Osteocyte (in vitro differentiated cells): Measurements from ENCODE around the gene PGAP3. TPM values are rescaled to one million over a fixed set of nuclear protein-coding genes. Genes with fewer than 3 reads are reported as not detected.

Experiments
- DNase-seq: peaks from one replicate; pipeline ENCODE4 v3.0.0; 2021; ENCODE audit warnings: mixed read lengths; ENCODE audit not compliant: unreplicated experiment; ENCODE audit errors: extremely low spot score
- H3K27ac Mint-ChIP-seq: one replicate; pipeline ENCODE4 v1.8.0; 2021; ENCODE audit warnings: mild to moderate bottlenecking, mixed read lengths; ENCODE audit not compliant: unreplicated experiment
- H3K27me3 Mint-ChIP-seq: one replicate; pipeline ENCODE4 v1.8.0; 2021; ENCODE audit warnings: mixed read lengths; ENCODE audit not compliant: unreplicated experiment
- H3K36me3 Mint-ChIP-seq: one replicate; pipeline ENCODE4 v1.8.0; 2021; ENCODE audit warnings: mixed read lengths; ENCODE audit not compliant: unreplicated experiment
- H3K4me1 Mint-ChIP-seq: one replicate; pipeline ENCODE4 v1.8.0; 2021; ENCODE audit warnings: mixed read lengths; ENCODE audit not compliant: unreplicated experiment
- H3K4me3 Mint-ChIP-seq: one replicate; pipeline ENCODE4 v1.8.0; 2021; ENCODE audit warnings: mild to moderate bottlenecking, moderate library complexity, mixed read lengths; ENCODE audit not compliant: unreplicated experiment
- H3K9me3 Mint-ChIP-seq: one replicate; pipeline ENCODE4 v1.8.0; 2021; ENCODE audit warnings: mixed read lengths; ENCODE audit not compliant: unreplicated experiment
- CTCF ChIP-seq: fragments of 200-600 bp; sonication (generic); IDR thresholded peaks from 2 replicates; pipeline ENCODE4 v1.5.0; 2021; ENCODE audit warnings: antibody characterized with exemption, mild to moderate bottlenecking, moderate library complexity
- total RNA-seq: library from RNA; stranded (reverse); gene quantifications from 2 replicates; pipeline ENCODE4 v1.2.1, GENCODE V29; 2021

The PGAP3 gene
- total RNA-seq, 1 donor from 2014 or later = 33.8 TPM

GRCh38 chr17:39675390-39676082 lies 12.3 kb downstream of the PGAP3 start:
- no peaks in the 10 kb centered on the region for H3K9me3 Mint-ChIP-seq
- no peak for TF ChIP-seq CTCF
- H3K4me3 Mint-ChIP-seq = no peak overlapping the region
- DNase-seq = no peak
- peak overlapping the region; percentile 60 for H3K27ac Mint-ChIP-seq
- H3K4me1 Mint-ChIP-seq = peaks cover 46% of the 10 kb centered on the region
- peaks cover 2% of the 10 kb centered on the region for H3K27me3 Mint-ChIP-seq
- peaks cover 3% of the 10 kb centered on the region for H3K36me3 Mint-ChIP-seq

- H3K27ac Mint-ChIP-seq = peak overlapping the region; percentile 60
- peaks cover 46% of the 10 kb centered on the region for H3K4me1 Mint-ChIP-seq
- no peak for TF ChIP-seq CTCF
- DNase-seq = no peak
- no peaks in the 10 kb centered on the region for H3K9me3 Mint-ChIP-seq
- H3K4me3 Mint-ChIP-seq = no peak overlapping the region
- H3K36me3 Mint-ChIP-seq = no peaks in the 10 kb centered on the region
- peaks cover 4% of the 10 kb centered on the region for H3K27me3 Mint-ChIP-seq
Observed at GRCh38 chr17:39674702-39675389, 13.0 kb downstream of the PGAP3 start.

GRCh38 chr17:39674179-39674578 lies 13.7 kb downstream of the PGAP3 start:
- no peak overlapping the region for H3K4me3 Mint-ChIP-seq
- H3K9me3 Mint-ChIP-seq = no peaks in the 10 kb centered on the region
- no peak overlapping the region for H3K27ac Mint-ChIP-seq
- no peak for DNase-seq
- H3K27me3 Mint-ChIP-seq = peaks cover 4% of the 10 kb centered on the region
- H3K4me1 Mint-ChIP-seq = peaks cover 46% of the 10 kb centered on the region
- H3K36me3 Mint-ChIP-seq = no peaks in the 10 kb centered on the region
- TF ChIP-seq CTCF = no peak

GRCh38 chr17:39673335-39674081 lies 14.3 kb downstream of the PGAP3 start:
- no peak for TF ChIP-seq CTCF
- Mint-ChIP-seq H3K36me3 (no peaks in the 10 kb centered on the region), H3K27me3 (peaks cover 6% of the 10 kb centered on the region), H3K9me3 (no peaks in the 10 kb centered on the region), H3K4me3 (no peak overlapping the region), H3K4me1 (peaks cover 45% of the 10 kb centered on the region), H3K27ac (no peak overlapping the region)
- DNase-seq = no peak
